ENCODE data around the gene EBF4.

Gene EBF4

DNA sequence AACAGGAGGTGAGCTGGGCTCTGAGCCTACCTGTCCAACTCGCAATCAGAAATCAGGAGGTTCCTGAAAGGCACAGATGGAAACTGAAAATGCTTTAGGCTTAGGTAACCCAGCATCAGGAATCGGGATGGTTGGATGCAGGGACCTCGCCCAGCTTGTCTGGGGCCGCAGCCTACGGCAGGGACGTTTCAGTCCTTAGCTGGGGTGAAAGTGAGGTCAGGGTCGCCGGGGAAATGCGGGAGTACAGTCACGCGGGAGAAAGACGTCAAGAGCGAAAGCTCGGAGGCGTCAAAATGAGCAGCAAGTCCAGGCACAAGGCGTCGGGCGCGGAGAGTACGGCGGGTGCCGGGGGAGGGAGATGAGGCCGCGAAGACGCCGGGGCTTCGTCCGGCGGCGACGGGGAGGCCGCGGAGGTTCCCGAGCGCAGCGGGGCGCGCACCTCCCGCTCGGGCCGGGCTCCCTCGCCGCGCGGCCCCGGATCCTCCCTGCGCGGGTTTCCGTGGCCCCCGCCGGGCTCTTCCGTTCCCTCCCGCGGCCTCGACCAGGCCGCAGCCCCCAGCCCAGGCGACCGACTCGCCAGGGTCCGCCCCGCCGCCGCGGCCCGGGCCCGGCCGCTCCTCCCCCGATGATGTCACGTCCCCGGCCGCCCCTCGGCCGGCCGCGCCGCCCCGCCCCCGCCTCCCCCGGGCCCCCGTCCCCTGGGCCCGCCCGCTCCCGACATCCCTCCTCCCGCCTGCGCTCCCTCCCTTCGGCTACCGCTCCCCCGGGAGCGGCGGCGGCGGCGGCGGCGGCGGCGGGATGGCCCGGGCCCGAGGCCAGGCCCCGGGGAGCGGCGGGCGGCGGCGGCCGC lies at the start of gene EBF4:
TSS of gene EBF4 (plus strand) at position 745 of the 850 bp plus-strand sequence. CDS start 866 bp downstream, outside the sequence.
- DNase-seq (ENCODE audit: low read depth), result peak; percentile 34

DNA sequence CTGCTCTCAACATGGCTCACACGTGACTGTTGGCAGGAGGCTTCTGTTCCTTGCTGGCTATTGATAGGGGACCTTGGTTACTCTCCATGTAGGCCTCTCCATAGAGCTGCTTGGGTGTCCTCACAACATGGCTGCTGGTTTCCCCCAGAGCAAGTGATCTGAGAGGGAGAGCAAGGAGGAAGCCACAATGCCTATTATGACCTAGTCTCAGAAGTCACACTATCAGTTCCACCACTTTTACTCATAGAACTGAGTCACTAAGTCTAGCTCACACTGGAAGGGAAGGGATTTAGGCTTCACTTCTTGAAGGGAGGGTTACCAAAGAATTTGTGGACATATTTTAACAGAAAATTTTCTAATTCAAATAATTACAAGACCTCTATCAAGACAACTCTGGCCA lies 48.9 kb upstream of the EBF4 start:
- DNase-seq (ENCODE audit: low read depth), result no peak
- H3K4me3 ChIP-seq (replicated peaks; ENCODE audit: low read depth, low read length), result no peak overlapping the region

More for the DNA sequence above, at the start of gene EBF4:
- TF ChIP-seq, protein P1, sequence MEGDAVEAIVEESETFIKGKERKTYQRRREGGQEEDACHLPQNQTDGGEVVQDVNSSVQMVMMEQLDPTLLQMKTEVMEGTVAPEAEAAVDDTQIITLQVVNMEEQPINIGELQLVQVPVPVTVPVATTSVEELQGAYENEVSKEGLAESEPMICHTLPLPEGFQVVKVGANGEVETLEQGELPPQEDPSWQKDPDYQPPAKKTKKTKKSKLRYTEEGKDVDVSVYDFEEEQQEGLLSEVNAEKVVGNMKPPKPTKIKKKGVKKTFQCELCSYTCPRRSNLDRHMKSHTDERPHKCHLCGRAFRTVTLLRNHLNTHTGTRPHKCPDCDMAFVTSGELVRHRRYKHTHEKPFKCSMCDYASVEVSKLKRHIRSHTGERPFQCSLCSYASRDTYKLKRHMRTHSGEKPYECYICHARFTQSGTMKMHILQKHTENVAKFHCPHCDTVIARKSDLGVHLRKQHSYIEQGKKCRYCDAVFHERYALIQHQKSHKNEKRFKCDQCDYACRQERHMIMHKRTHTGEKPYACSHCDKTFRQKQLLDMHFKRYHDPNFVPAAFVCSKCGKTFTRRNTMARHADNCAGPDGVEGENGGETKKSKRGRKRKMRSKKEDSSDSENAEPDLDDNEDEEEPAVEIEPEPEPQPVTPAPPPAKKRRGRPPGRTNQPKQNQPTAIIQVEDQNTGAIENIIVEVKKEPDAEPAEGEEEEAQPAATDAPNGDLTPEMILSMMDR (IDR thresholded peaks at IDR 0.05; ENCODE audit: low read length, missing control alignments), result no peak
- peak within 1 kb of the TSS; percentile 38 for H3K4me3 ChIP-seq (replicated peaks; ENCODE audit: low read depth, low read length)

DNA sequence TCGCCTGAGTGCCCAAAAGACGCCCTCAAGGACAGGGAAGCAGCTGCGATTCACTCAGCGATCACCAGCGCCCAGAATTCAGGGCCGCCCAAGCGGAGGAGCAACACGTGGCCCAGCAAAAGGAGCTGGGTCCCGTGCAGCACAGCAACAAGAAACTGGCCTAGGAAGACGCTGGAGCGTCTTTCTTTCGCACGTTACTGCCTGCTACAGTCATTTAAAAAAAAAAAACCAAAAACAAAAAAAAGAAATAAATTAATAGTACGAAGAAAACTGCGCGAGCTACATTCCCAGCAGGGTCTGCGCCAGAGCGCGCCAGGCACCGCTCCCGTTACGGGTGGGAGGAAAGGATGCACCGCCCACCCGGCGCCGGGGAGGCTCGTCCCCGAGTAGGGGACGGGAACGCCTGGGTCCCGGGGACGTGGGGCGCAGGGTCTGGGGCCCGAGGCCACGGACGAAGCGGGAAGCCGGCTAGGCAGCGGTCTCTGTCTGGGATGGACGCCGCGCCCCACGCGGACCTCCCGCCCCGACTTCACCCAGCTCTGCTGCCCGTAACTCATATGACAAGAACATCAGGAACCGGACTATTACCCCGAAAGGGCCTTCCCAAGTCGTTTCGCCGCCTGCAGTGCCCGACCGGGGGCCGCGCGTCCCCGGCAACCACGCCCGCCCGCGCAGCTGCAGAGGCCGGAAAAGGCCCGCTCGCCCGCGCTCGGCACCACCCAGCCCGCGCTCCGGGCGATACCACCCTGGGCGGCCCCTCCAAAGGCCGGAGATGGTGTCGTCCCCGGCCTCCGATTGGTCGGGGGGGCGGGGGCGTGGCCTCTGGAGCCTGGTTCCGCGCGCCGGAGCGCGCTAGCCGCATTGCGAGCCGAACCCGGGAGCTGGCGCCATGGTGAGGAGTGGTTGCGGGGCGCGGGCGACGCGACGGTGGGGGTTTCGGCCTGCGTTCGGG lies 40.5 kb upstream of the EBF4 start, which contains the start of gene NOP56:
TSS of gene NOP56 (plus strand) at position 861 of the 952 bp plus-strand sequence. CDS start at position 890, 29 bp downstream.
- H3K4me3 ChIP-seq (replicated peaks; ENCODE audit: low read depth, low read length), result peak within 1 kb of the TSS; percentile 97
- peak; percentile 91 for DNase-seq (ENCODE audit: low read depth)
- TF ChIP-seq, protein P1 (IDR thresholded peaks at IDR 0.05; ENCODE audit: low read length, missing control alignments), result no peak

More for the DNA sequence above, 48.9 kb upstream of the EBF4 start:
- TF ChIP-seq, protein P1 (IDR thresholded peaks at IDR 0.05; ENCODE audit: low read length, missing control alignments), result no peak

DNA sequence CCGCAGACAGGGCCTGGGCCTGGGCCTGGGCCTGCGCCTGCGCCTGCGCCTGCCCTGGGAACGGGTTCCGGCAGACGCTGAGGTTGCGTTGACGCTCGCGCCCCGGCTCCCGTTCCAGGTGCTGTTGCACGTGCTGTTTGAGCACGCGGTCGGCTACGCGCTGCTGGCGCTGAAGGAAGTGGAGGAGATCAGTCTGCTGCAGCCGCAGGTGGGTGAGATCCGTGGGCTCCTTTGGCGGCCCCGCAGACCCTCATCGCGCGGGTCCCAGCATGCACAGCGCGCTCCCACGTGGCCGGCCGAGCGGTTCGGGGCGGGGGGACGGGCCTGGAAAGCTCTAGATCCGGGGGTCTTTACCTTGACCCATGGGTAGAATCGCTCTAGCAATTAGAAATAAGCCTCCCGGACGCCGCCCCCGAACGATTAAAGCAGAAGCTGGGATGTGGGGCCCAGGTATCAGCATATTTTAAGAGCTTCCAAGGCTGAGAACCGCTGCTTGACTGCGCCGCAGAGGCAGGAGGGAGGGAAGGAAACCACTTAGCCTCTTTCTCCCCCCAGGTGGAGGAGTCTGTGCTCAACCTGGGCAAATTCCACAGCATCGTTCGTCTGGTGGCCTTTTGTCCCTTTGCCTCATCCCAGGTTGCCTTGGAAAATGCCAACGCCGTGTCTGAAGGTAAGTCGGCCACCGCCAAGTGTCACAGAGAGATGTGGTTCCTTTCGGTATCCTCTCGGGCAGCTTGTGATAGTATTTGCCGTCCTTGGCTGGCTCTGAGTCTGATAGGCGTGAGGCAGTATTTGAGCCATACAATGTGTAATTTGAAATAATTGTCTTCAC lies 39.6 kb upstream of the EBF4 start:
- peak overlapping the region; percentile 97 for H3K4me3 ChIP-seq (replicated peaks; ENCODE audit: low read depth, low read length)
- DNase-seq (ENCODE audit: low read depth), result peak; percentile 7
- TF ChIP-seq, protein P1 (IDR thresholded peaks at IDR 0.05; ENCODE audit: low read length, missing control alignments), result no peak

- no peak for DNase-seq (ENCODE audit: low read depth)
- TF ChIP-seq, protein P1 (IDR thresholded peaks at IDR 0.05; ENCODE audit: low read length, missing control alignments), result no peak
- peak overlapping the region; percentile 97 for H3K4me3 ChIP-seq (replicated peaks; ENCODE audit: low read depth, low read length)
These were observed 38.8 kb upstream of the EBF4 start for GRCh38 chr20:2653556-2654383.

All from fibroblast of pulmonary artery (primary cell).